Sigmoid colon (tissue), 7 donors: ENCODE measurements around the gene IL21R. TPM values are rescaled to one million over a fixed set of nuclear protein-coding genes. Genes with fewer than 3 reads are reported as not detected.

Source experiments
- DNase-seq: peaks from one replicate; pipeline ENCODE4 v3.0.0-alpha.2; 2019
- H3K27ac ChIP-seq, 4 donors: fragments of 200-600 bp; sonication (generic); one replicate each; pipeline ENCODE4 v1.5.1; 2016 to 2019; ENCODE audit warnings: mild to moderate bottlenecking in 1 of 4
- H3K27me3 ChIP-seq, 3 donors: fragments of 200-600 bp; sonication (generic); one replicate each; pipeline ENCODE4 v1.5.1; 2019; ENCODE audit warnings: mild to moderate bottlenecking in 1 of 3
- H3K36me3 ChIP-seq, 4 donors: fragments of 200-600 bp; sonication (generic); one replicate each; pipeline ENCODE4 v1.5.1; 2016 to 2019
- H3K4me1 ChIP-seq, 4 donors: fragments of 200-600 bp; sonication (generic); one replicate each; pipeline ENCODE4 v1.5.1; 2017 to 2019
- H3K4me3 ChIP-seq, 4 donors: fragments of 200-600 bp; sonication (generic); one replicate each; pipeline ENCODE4 v1.5.1; 2017 to 2019; ENCODE audit warnings: mild to moderate bottlenecking in 2 of 4, moderate library complexity in 1 of 4
- H3K9me3 ChIP-seq, 4 donors: fragments of 200-600 bp in 3 of 4; sonication (generic) in 3 of 4; one replicate each; pipeline versions ENCODE4 v1.5.1 to v1.6.1; 2013 to 2019
- EP300 ChIP-seq, 4 donors: sonication (generic); formaldehyde crosslinking; IDR thresholded peaks; one replicate each; pipeline ENCODE4 v1.6.1; 2017; ENCODE audit warnings: antibody characterized with exemption in 4 of 4
- POLR2A ChIP-seq, 2 donors: fragments of 450-650 bp; IDR thresholded peaks; one replicate each; pipeline ENCODE4 v1.6.1; 2016; ENCODE audit warnings: antibody characterized with exemption in 2 of 2, mild to moderate bottlenecking in 2 of 2, moderate library complexity in 2 of 2
- POLR2AphosphoS5 ChIP-seq, 4 donors: sonication (generic); formaldehyde crosslinking; IDR thresholded peaks; one replicate each; pipeline ENCODE4 v1.6.1; 2017; ENCODE audit warnings: antibody characterized with exemption in 4 of 4
- WGBS, 2 donors: extraction: QIAGEN DNeasy Blood & Tissue Kit; methylation state at CpG; one replicate each; pipeline ENCODE4 v1.1.7; 2013; 5-methylcytosine and 5-hydroxymethylcytosine counted together
- intact Hi-C: fragments of 100-400 bp; cut with DNase I; formaldehyde crosslinking; loops from one replicate; pipeline ENCODE4 v1.15.1; 2023
- polyA plus RNA-seq, 3 donors: library from polyadenylated mRNA; stranded (reverse); fragments of 200-250 nt; gene quantifications; one replicate each; pipeline ENCODE4 v1.2.3, GENCODE V29; 2013
- total RNA-seq, 4 donors: library from RNA; depleted of rRNA; stranded (reverse); fragments of >200 nt; gene quantifications; one replicate each; pipeline ENCODE4 v1.1.0, GENCODE V29; 2016
- TF ChIP-seq, protein P1 (sequence below), 4 experiments: fragments of 450-650 bp in 3 of 4; fragments of 200-600 bp in 1 of 4; IDR thresholded peaks; one replicate each; pipeline ENCODE4 v1.5.1; 2016 to 2019; ENCODE audit warnings: antibody characterized with exemption in 4 of 4, mild to moderate bottlenecking in 3 of 4, moderate library complexity in 2 of 4
- donor health status: healthy with polysubstance abuse.
- donor health status: Bipolar disorder and iron deficiency.
- donor health status: healthy.

The IL21R gene
- total and polyA plus RNA-seq, 7 donors, result under 0.01 to 7.9 (median 0.27) TPM; not detected in 2

DNA sequence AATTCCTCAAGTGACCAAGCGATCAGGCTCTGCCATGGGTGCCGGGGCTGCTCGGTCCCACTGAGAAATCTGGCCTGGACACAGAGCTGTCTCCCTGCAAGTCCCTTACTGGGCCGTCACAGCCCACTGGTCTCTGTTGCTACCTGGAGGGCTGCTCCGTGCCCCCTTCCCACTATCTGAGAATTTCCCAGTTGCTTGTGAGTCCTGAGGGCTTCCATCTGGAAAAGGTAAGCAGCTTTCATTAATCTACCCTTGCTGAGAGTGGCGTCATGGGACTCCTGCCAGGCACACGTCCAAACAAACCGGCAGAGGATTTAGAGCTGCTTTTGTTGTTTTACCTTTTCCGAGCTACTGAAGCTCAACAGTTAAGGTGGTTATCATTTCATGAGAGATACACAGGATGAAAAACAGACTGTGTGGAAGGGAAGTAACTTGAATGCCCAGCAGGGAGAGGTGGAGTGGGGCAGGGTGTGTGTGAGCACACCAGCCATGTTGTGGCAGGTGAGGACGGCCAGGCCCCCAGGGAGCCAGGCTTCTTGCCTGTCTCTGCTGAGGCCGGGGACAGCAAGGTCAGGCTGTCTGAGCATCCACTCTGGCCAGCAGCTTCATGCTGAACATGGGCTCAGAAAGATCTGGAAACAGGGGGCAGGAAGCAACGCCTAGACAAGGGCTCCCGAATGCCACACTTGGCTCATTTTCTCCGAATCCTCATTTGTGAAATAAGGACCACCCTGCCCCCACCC is 97.1 kb downstream of the IL21R start:
- TF ChIP-seq POLR2AphosphoS5 (IDR thresholded peaks at IDR 0.05), result no peak
- TF ChIP-seq POLR2A (IDR thresholded peaks at IDR 0.05), result no peak
- no peak for TF ChIP-seq EP300 (IDR thresholded peaks at IDR 0.05)
- TF ChIP-seq, protein P1, sequence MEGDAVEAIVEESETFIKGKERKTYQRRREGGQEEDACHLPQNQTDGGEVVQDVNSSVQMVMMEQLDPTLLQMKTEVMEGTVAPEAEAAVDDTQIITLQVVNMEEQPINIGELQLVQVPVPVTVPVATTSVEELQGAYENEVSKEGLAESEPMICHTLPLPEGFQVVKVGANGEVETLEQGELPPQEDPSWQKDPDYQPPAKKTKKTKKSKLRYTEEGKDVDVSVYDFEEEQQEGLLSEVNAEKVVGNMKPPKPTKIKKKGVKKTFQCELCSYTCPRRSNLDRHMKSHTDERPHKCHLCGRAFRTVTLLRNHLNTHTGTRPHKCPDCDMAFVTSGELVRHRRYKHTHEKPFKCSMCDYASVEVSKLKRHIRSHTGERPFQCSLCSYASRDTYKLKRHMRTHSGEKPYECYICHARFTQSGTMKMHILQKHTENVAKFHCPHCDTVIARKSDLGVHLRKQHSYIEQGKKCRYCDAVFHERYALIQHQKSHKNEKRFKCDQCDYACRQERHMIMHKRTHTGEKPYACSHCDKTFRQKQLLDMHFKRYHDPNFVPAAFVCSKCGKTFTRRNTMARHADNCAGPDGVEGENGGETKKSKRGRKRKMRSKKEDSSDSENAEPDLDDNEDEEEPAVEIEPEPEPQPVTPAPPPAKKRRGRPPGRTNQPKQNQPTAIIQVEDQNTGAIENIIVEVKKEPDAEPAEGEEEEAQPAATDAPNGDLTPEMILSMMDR (IDR thresholded peaks at IDR 0.05), result no peak
- H3K27ac ChIP-seq, result no peak overlapping the region
- DNase-seq, result no peak
- peaks cover 24 to 100% (median 82%) of the 10 kb centered on the region in 4 donors for H3K36me3 ChIP-seq
- no peaks in the 10 kb centered on the region for H3K27me3 ChIP-seq
- intact Hi-C loops, result no loop called here
- H3K4me1 ChIP-seq, result no peaks in the 10 kb centered on the region
- no peaks in the 10 kb centered on the region for H3K9me3 ChIP-seq
- H3K4me3 ChIP-seq, result no peak overlapping the region
- WGBS, 2 donors, result 93 to 95% methylated on average over 14 of the region's 14 CpGs

DNA sequence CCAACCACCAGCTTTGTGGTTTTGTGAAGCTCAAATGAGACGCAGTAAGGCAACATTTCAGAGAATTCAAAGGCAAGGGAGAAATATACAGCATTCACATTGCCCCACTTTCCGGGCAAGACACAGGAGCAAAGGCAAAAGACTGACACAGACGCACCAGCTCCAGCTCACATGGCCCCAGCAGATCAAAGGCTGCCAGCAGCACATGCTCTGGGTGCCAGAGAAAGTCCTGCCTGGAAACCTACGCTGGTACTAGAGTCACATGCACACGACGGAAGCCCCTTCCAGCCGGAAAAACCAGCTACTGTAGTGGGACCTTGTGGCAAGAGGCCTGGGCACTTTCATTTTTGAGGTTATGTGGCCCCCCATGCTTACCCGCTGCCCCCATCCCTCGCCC is 97.7 kb downstream of the IL21R start:
- H3K4me1 ChIP-seq, result no peaks in the 10 kb centered on the region
- H3K4me3 ChIP-seq, result no peak overlapping the region
- intact Hi-C loops, result no loop called here
- DNase-seq, result no peak
- H3K27me3 ChIP-seq, result no peaks in the 10 kb centered on the region
- 95 to 97% methylated on average over 9 of the region's 9 CpGs for WGBS, 2 donors
- H3K36me3 ChIP-seq, result peaks cover 23 to 100% (median 85%) of the 10 kb centered on the region in 4 donors
- no peak overlapping the region for H3K27ac ChIP-seq
- TF ChIP-seq POLR2A (IDR thresholded peaks at IDR 0.05) (no peak), POLR2AphosphoS5 (IDR thresholded peaks at IDR 0.05) (no peak), EP300 (IDR thresholded peaks at IDR 0.05) (no peak)
- TF ChIP-seq, protein P1 (IDR thresholded peaks at IDR 0.05), result no peak
- no peaks in the 10 kb centered on the region for H3K9me3 ChIP-seq

DNA sequence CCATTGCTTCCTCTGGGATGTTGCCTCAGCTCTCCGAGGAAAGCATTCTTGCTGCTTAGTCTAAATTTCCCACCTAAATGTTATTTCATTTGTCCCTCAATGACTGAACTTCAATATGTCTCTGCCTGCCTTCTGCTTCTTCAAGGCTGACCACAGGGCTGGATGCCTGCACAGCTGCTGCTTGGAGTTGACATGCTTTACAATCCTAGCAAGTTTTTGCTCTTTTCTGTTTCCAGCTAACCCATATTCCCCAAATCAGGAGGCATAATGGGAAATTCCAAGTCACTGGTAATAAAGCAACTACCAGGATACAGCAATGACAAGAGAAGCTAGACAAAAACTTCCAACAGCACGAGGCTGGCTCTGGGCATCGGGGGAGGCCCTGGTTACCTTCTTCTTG is 98.8 kb downstream of the IL21R start:
- H3K36me3 ChIP-seq, result peaks cover 25 to 100% (median 87%) of the 10 kb centered on the region in 4 donors
- no peak for DNase-seq

More for the DNA sequence above, 98.8 kb downstream of the IL21R start:
- TF ChIP-seq POLR2A (IDR thresholded peaks at IDR 0.05), result no peak
- TF ChIP-seq, protein P1 (IDR thresholded peaks at IDR 0.05), result no peak
- no peak for TF ChIP-seq POLR2AphosphoS5 (IDR thresholded peaks at IDR 0.05)
- no peak for TF ChIP-seq EP300 (IDR thresholded peaks at IDR 0.05)
- H3K9me3 ChIP-seq, result no peaks in the 10 kb centered on the region
- no peaks in the 10 kb centered on the region for H3K4me1 ChIP-seq
- WGBS, 2 donors, result 95 to 96% methylated on average over 3 of the region's 3 CpGs
- H3K27ac ChIP-seq, result no peak overlapping the region
- no peaks in the 10 kb centered on the region for H3K27me3 ChIP-seq
- no peak overlapping the region for H3K4me3 ChIP-seq
- intact Hi-C loops, result no loop called here

Other genes with a start within 250 kb of the IL21R start
- 1 to 10 TPM; 2.5 to 6.8 (median 3.7) TPM for gene KDM8, start 198.6 kb upstream of the IL21R start, total RNA-seq
- 1 to 10 TPM; 5.1 to 5.4 (median 5.4) TPM for gene KDM8, start 198.6 kb upstream of the IL21R start, polyA plus RNA-seq
- gene NSMCE1, start 133.4 kb upstream of the IL21R start, total RNA-seq, result 10 to 100 TPM; 32.5 to 51.0 (median 45.1) TPM
- gene NSMCE1, start 133.4 kb upstream of the IL21R start, polyA plus RNA-seq, result 10 to 100 TPM; 54.7 to 65.2 (median 64.2) TPM
- 100 to 1,000 TPM in 2 of 4 donors, 10 to 100 TPM in 2; 54.6 to 177 (median 102) TPM for gene IL4R, start 88.2 kb upstream of the IL21R start, total RNA-seq
- 100 to 1,000 TPM in 1 of 3 donors, 10 to 100 TPM in 2; 16.9 to 105 (median 19.8) TPM for gene IL4R, start 88.2 kb upstream of the IL21R start, polyA plus RNA-seq
- gene GTF3C1, start 147.7 kb downstream of the IL21R start, total RNA-seq, result 10 to 100 TPM; 35.0 to 74.2 (median 44.6) TPM
- gene GTF3C1, start 147.7 kb downstream of the IL21R start, polyA plus RNA-seq, result 10 to 100 TPM in 2 of 3 donors, 1 to 10 TPM in 1; 9.0 to 37.5 (median 15.0) TPM
- gene KATNIP, start 148.0 kb downstream of the IL21R start, total RNA-seq, result 10 to 100 TPM; 12.8 to 31.9 (median 16.2) TPM
- 10 to 100 TPM in 1 of 3 donors, 1 to 10 TPM in 2; 6.7 to 19.7 (median 7.2) TPM for gene KATNIP, start 148.0 kb downstream of the IL21R start, polyA plus RNA-seq